Upper lobe of right lung (tissue), 1 donor: ENCODE results near the gene WDR27. TPM values are rescaled to one million over a fixed set of nuclear protein-coding genes. Genes with fewer than 3 reads are reported as not detected.

Experiments used
- ATAC-seq: fragments of 200-7000 bp; cut with Tn5 transposase; one replicate; pipeline ENCODE4 v1.9.1; 2020; ENCODE audit warnings: mild to moderate bottlenecking, moderate library complexity
- DNase-seq: peaks from one replicate; pipeline ENCODE4 v3.0.0-alpha.2; 2020
- H3K27ac ChIP-seq: fragments of 200-600 bp; one replicate; pipeline ENCODE4 v1.8.0; 2022
- H3K27me3 ChIP-seq: fragments of 200-600 bp; one replicate; pipeline ENCODE4 v1.8.0; 2022; ENCODE audit warnings: mild to moderate bottlenecking
- H3K36me3 ChIP-seq: fragments of 200-600 bp; one replicate; pipeline ENCODE4 v1.8.0; 2022
- H3K4me1 ChIP-seq: fragments of 200-600 bp; one replicate; pipeline ENCODE4 v1.8.0; 2022
- H3K4me3 ChIP-seq: fragments of 200-600 bp; one replicate; pipeline ENCODE4 v1.8.0; 2022; ENCODE audit warnings: mild to moderate bottlenecking
- H3K9me3 ChIP-seq: fragments of 200-600 bp; one replicate; pipeline ENCODE4 v1.8.0; 2022
- CTCF ChIP-seq: fragments of 200-600 bp; IDR thresholded peaks from one replicate; pipeline ENCODE4 v1.8.0; 2022; ENCODE audit warnings: antibody characterized with exemption
- intact Hi-C: fragments of 100-400 bp; cut with DNase I; formaldehyde crosslinking; loops from one replicate; pipeline ENCODE4 v1.11.0; 2022
- total RNA-seq: library from RNA; stranded (reverse); fragmentation: NEBNext Ultra II Directional; extraction: Animal tissue kit (Norgen Biotek cat#: 25700); gene quantifications from one replicate; pipeline ENCODE4 v1.2.1, GENCODE V29; 2021
- donor health status: DM: no; HTN: yes; CAD: no; lungs with severe emphysema.

WDR27 gene
- total RNA-seq, 1 donor from 2014 or later, result 39.0 TPM

- DNase-seq (no peak), ATAC-seq (no peak)
- Histone ChIP-seq H3K36me3 (no peaks in the 10 kb centered on the region), H3K9me3 (no peaks in the 10 kb centered on the region), H3K27me3 (no peaks in the 10 kb centered on the region), H3K4me3 (no peak overlapping the region), H3K27ac (no peak overlapping the region), H3K4me1 (no peaks in the 10 kb centered on the region)
- intact Hi-C loops, result no loop called here
- no peak for TF ChIP-seq CTCF
Measured at GRCh38 chr6:169456840-169457239, 245.0 kb downstream of the WDR27 start.

- H3K27ac ChIP-seq, result no peak overlapping the region
- ATAC-seq, result no peak
- no peak for DNase-seq
- H3K36me3 ChIP-seq, result no peaks in the 10 kb centered on the region
- no peak overlapping the region for H3K4me3 ChIP-seq
- intact Hi-C loops, result no loop called here
- H3K4me1 ChIP-seq, result no peaks in the 10 kb centered on the region
- TF ChIP-seq CTCF, result no peak
- H3K27me3 ChIP-seq, result no peaks in the 10 kb centered on the region
- H3K9me3 ChIP-seq, result no peaks in the 10 kb centered on the region
Measured at GRCh38 chr6:169455470-169455869, 246.4 kb downstream of the WDR27 start.

- H3K9me3 ChIP-seq, result no peaks in the 10 kb centered on the region
- H3K27me3 ChIP-seq, result no peaks in the 10 kb centered on the region
- H3K4me1 ChIP-seq, result no peaks in the 10 kb centered on the region
- intact Hi-C loops, result no loop called here
- H3K4me3 ChIP-seq, result no peak overlapping the region
- ATAC-seq (no peak), DNase-seq (no peak)
- TF ChIP-seq CTCF, result no peak
- no peaks in the 10 kb centered on the region for H3K36me3 ChIP-seq
- no peak overlapping the region for H3K27ac ChIP-seq
Measured at GRCh38 chr6:169454872-169455204, 247.0 kb downstream of the WDR27 start.

GRCh38 chr6:169454204-169454871 lies 247.5 kb downstream of the WDR27 start:
- Histone ChIP-seq H3K27ac (peak overlapping the region; percentile 24), H3K4me3 (no peak overlapping the region), H3K4me1 (no peaks in the 10 kb centered on the region), H3K36me3 (no peaks in the 10 kb centered on the region), H3K27me3 (no peaks in the 10 kb centered on the region), H3K9me3 (no peaks in the 10 kb centered on the region)
- TF ChIP-seq CTCF, result no peak
- intact Hi-C loops, result no loop called here
- DNase-seq (no peak), ATAC-seq (peak; percentile 30)

- Histone ChIP-seq H3K36me3 (no peaks in the 10 kb centered on the region), H3K9me3 (no peaks in the 10 kb centered on the region), H3K27me3 (no peaks in the 10 kb centered on the region), H3K4me1 (no peaks in the 10 kb centered on the region), H3K4me3 (no peak overlapping the region), H3K27ac (peak overlapping the region; percentile 65)
- DNase-seq, result no peak
- no peak for ATAC-seq
- TF ChIP-seq CTCF, result no peak
- intact Hi-C loops, result no loop called here
Measured at GRCh38 chr6:169452869-169453620, 248.8 kb downstream of the WDR27 start.
